ENCODE measurements around the gene RPS16. TPM values are rescaled to one million over a fixed set of nuclear protein-coding genes. Genes with fewer than 3 reads are reported as not detected.
"Not testable (repeated sequence)": the region's sequence is repeated elsewhere in the genome, so short reads cannot be mapped to it uniquely, and the experiment has no call there.

Gene RPS16
- total and polyA plus RNA-seq, 5 donors from 2014 or later: 1,440 to 2,708 (median 2,162) TPM

- Mint-ChIP-seq H3K36me3 (peaks cover 37% of the 10 kb centered on the region), H3K27ac (peak overlapping the region in 1 of 3 donors; percentile 70)
These were observed 33.3 kb upstream of the RPS16 start for GRCh38 chr19:39469036-39469435.

GRCh38 chr19:39467941-39468340, 32.2 kb upstream of the RPS16 start:
- H3K36me3 ChIP-seq (ENCODE audit: control insufficient read depth, insufficient read depth, low read length): peaks cover 92% of the 10 kb centered on the region
- Mint-ChIP-seq H3K4me3 (no peak overlapping the region), H3K27me3 (no peaks in the 10 kb centered on the region), H3K27ac (no peak overlapping the region), H3K9me3 (peaks cover 0 to 3% (median 0%) of the 10 kb centered on the region in 7 donors), H3K36me3 (peaks cover 42% of the 10 kb centered on the region), H3K4me1 (peaks cover 0 to 5% (median 2%) of the 10 kb centered on the region in 4 donors)
- no peak overlapping the region for H3K4me3 ChIP-seq (ENCODE audit: low read depth, low read length)
- H3K27me3 ChIP-seq (ENCODE audit: control insufficient read depth, insufficient read depth, low read length): no peaks in the 10 kb centered on the region
- no peaks in the 10 kb centered on the region for H3K9me3 ChIP-seq (ENCODE audit: control insufficient read depth in 2 of 2, low read length in 2 of 2)
- DNase-seq: no peak
- no peak overlapping the region for H3K27ac ChIP-seq (ENCODE audit: insufficient read depth, low read length, poor library complexity, severe bottlenecking)
- no peaks in the 10 kb centered on the region for H3K4me1 ChIP-seq (ENCODE audit: control insufficient read depth, insufficient read depth, low read length, poor library complexity, severe bottlenecking)
- no peak for ATAC-seq (ENCODE audit: low read depth in 2 of 2)

More at GRCh38 chr19:39469036-39469435, 33.3 kb upstream of the RPS16 start:
- ATAC-seq (ENCODE audit: low read depth in 2 of 2): no peak
- Mint-ChIP-seq H3K9me3 (peaks cover 0 to 3% (median 0%) of the 10 kb centered on the region in 7 donors), H3K4me3 (no peak overlapping the region), H3K4me1 (peaks cover 0 to 4% (median under 1%) of the 10 kb centered on the region in 4 donors), H3K27me3 (no peaks in the 10 kb centered on the region)
- H3K27me3 ChIP-seq (ENCODE audit: control insufficient read depth, insufficient read depth, low read length): no peaks in the 10 kb centered on the region
- no peak overlapping the region for H3K4me3 ChIP-seq (ENCODE audit: low read depth, low read length)
- H3K4me1 ChIP-seq (ENCODE audit: control insufficient read depth, insufficient read depth, low read length, poor library complexity, severe bottlenecking): no peaks in the 10 kb centered on the region
- H3K27ac ChIP-seq (ENCODE audit: insufficient read depth, low read length, poor library complexity, severe bottlenecking): no peak overlapping the region
- no peak for DNase-seq
- H3K9me3 ChIP-seq (ENCODE audit: control insufficient read depth in 2 of 2, low read length in 2 of 2): no peaks in the 10 kb centered on the region
- peaks cover 96% of the 10 kb centered on the region for H3K36me3 ChIP-seq (ENCODE audit: control insufficient read depth, insufficient read depth, low read length)

- Mint-ChIP-seq H3K9me3 (no peaks in the 10 kb centered on the region), H3K4me3 (peak overlapping the region in 2 of 4 donors; percentile 30 to 33), H3K4me1 (peaks cover 0 to 5% (median 2%) of the 10 kb centered on the region in 4 donors), H3K27ac (no peak overlapping the region), H3K36me3 (peaks cover 36% of the 10 kb centered on the region), H3K27me3 (no peaks in the 10 kb centered on the region)
- H3K36me3 ChIP-seq (ENCODE audit: control insufficient read depth, insufficient read depth, low read length): peaks cover 82% of the 10 kb centered on the region
- ATAC-seq (ENCODE audit: low read depth in 2 of 2): no peak
- H3K27me3 ChIP-seq (ENCODE audit: control insufficient read depth, insufficient read depth, low read length): no peaks in the 10 kb centered on the region
- H3K27ac ChIP-seq (ENCODE audit: insufficient read depth, low read length, poor library complexity, severe bottlenecking): no peak overlapping the region
- H3K4me3 ChIP-seq (ENCODE audit: low read depth, low read length): no peak overlapping the region
- H3K4me1 ChIP-seq (ENCODE audit: control insufficient read depth, insufficient read depth, low read length, poor library complexity, severe bottlenecking): no peaks in the 10 kb centered on the region
- H3K9me3 ChIP-seq (ENCODE audit: control insufficient read depth in 2 of 2, low read length in 2 of 2): no peaks in the 10 kb centered on the region
- no peak for DNase-seq
These were observed 30.4 kb upstream of the RPS16 start for GRCh38 chr19:39465956-39466747.

- Histone ChIP-seq H3K36me3 (ENCODE audit: control insufficient read depth, insufficient read depth, low read length) (peaks cover 82% of the 10 kb centered on the region), H3K9me3 (ENCODE audit: control insufficient read depth in 2 of 2, low read length in 2 of 2) (no peaks in the 10 kb centered on the region), H3K27ac (ENCODE audit: insufficient read depth, low read length, poor library complexity, severe bottlenecking) (no peak overlapping the region), H3K27me3 (ENCODE audit: control insufficient read depth, insufficient read depth, low read length) (no peaks in the 10 kb centered on the region), H3K4me3 (ENCODE audit: low read depth, low read length) (no peak overlapping the region), H3K4me1 (ENCODE audit: control insufficient read depth, insufficient read depth, low read length, poor library complexity, severe bottlenecking) (no peaks in the 10 kb centered on the region)
- no peaks in the 10 kb centered on the region for H3K9me3 Mint-ChIP-seq
- H3K36me3 Mint-ChIP-seq: peaks cover 38% of the 10 kb centered on the region
- H3K27me3 Mint-ChIP-seq: no peaks in the 10 kb centered on the region
- no peak for ATAC-seq (ENCODE audit: low read depth in 2 of 2)
- H3K4me1 Mint-ChIP-seq: peaks cover 0 to 5% (median 1%) of the 10 kb centered on the region in 4 donors
- no peak for DNase-seq
- no peak overlapping the region for H3K27ac Mint-ChIP-seq
- H3K4me3 Mint-ChIP-seq: no peak overlapping the region
These were observed 27.7 kb upstream of the RPS16 start for GRCh38 chr19:39463403-39463802.

GRCh38 chr19:39451257-39451656, 15.5 kb upstream of the RPS16 start:
- H3K27ac ChIP-seq (ENCODE audit: insufficient read depth, low read length, poor library complexity, severe bottlenecking); H3K9me3 Mint-ChIP-seq; H3K4me3 ChIP-seq (ENCODE audit: low read depth, low read length); DNase-seq; ATAC-seq (ENCODE audit: low read depth in 2 of 2); H3K9me3 ChIP-seq (ENCODE audit: control insufficient read depth in 2 of 2, low read length in 2 of 2); H3K27ac Mint-ChIP-seq; H3K27me3 Mint-ChIP-seq; H3K27me3 ChIP-seq (ENCODE audit: control insufficient read depth, insufficient read depth, low read length): not testable (repeated sequence)
- H3K4me3 Mint-ChIP-seq: peak overlapping the region in 1 of 4 donors; percentile 28
- peaks cover 23 to 69% (median 55%) of the 10 kb centered on the region in 4 donors for H3K4me1 Mint-ChIP-seq
- peaks cover 41% of the 10 kb centered on the region for H3K4me1 ChIP-seq (ENCODE audit: control insufficient read depth, insufficient read depth, low read length, poor library complexity, severe bottlenecking)
- peaks cover 43% of the 10 kb centered on the region for H3K36me3 Mint-ChIP-seq
- peaks cover 36% of the 10 kb centered on the region for H3K36me3 ChIP-seq (ENCODE audit: control insufficient read depth, insufficient read depth, low read length)

- Histone ChIP-seq H3K36me3 (ENCODE audit: control insufficient read depth, insufficient read depth, low read length) (peaks cover 29% of the 10 kb centered on the region), H3K4me1 (ENCODE audit: control insufficient read depth, insufficient read depth, low read length, poor library complexity, severe bottlenecking) (peaks cover 49% of the 10 kb centered on the region), H3K27ac (ENCODE audit: insufficient read depth, low read length, poor library complexity, severe bottlenecking) (peak overlapping the region; percentile 8), H3K4me3 (ENCODE audit: low read depth, low read length) (peak overlapping the region; percentile 13), H3K9me3 (ENCODE audit: control insufficient read depth in 2 of 2, low read length in 2 of 2) (no peaks in the 10 kb centered on the region), H3K27me3 (ENCODE audit: control insufficient read depth, insufficient read depth, low read length) (no peaks in the 10 kb centered on the region)
- Mint-ChIP-seq H3K36me3 (peaks cover 45% of the 10 kb centered on the region), H3K27ac (peak overlapping the region; percentile 47 to 94 (median 85)), H3K9me3 (peaks cover 0 to 2% (median 0%) of the 10 kb centered on the region in 7 donors), H3K27me3 (no peaks in the 10 kb centered on the region), H3K4me1 (peaks cover 32 to 84% (median 60%) of the 10 kb centered on the region in 4 donors), H3K4me3 (peak overlapping the region; percentile 81 to 100 (median 89))
- no peak for ATAC-seq (ENCODE audit: low read depth in 2 of 2)
- peak in 1 of 3 donors; percentile 16 for DNase-seq
These were observed 13.5 kb upstream of the RPS16 start for GRCh38 chr19:39449116-39449797.

GRCh38 chr19:39448271-39448670, 12.5 kb upstream of the RPS16 start:
- Histone ChIP-seq H3K4me3 (ENCODE audit: low read depth, low read length) (peak overlapping the region; percentile 99), H3K4me1 (ENCODE audit: control insufficient read depth, insufficient read depth, low read length, poor library complexity, severe bottlenecking) (peaks cover 49% of the 10 kb centered on the region), H3K9me3 (ENCODE audit: control insufficient read depth in 2 of 2, low read length in 2 of 2) (no peaks in the 10 kb centered on the region), H3K27ac (ENCODE audit: insufficient read depth, low read length, poor library complexity, severe bottlenecking) (peak overlapping the region; percentile 8), H3K36me3 (ENCODE audit: control insufficient read depth, insufficient read depth, low read length) (peaks cover 21% of the 10 kb centered on the region), H3K27me3 (ENCODE audit: control insufficient read depth, insufficient read depth, low read length) (no peaks in the 10 kb centered on the region)
- Mint-ChIP-seq H3K4me1 (peaks cover 32 to 84% (median 60%) of the 10 kb centered on the region in 4 donors), H3K9me3 (peaks cover 0 to 2% (median 0%) of the 10 kb centered on the region in 7 donors), H3K27ac (peak overlapping the region; percentile 73 to 82 (median 79)), H3K36me3 (peaks cover 44% of the 10 kb centered on the region), H3K27me3 (no peaks in the 10 kb centered on the region), H3K4me3 (peak overlapping the region; percentile 73 to 100 (median 98))
- DNase-seq (no peak), ATAC-seq (ENCODE audit: low read depth in 2 of 2) (no peak)

Data from CD4-positive, CD25-positive, alpha-beta regulatory T cell (primary cell).